NCI-H2227 treated with DMSO at 0.1 percent for 48 hours (cell line): Measurements from ENCODE around the gene CCDC192.

Experiments
- DNase-seq: peaks from one replicate; lab custom pipeline; 2025; lab: John Stamatoyannopoulos, UW

Gene CCDC192

DNA sequence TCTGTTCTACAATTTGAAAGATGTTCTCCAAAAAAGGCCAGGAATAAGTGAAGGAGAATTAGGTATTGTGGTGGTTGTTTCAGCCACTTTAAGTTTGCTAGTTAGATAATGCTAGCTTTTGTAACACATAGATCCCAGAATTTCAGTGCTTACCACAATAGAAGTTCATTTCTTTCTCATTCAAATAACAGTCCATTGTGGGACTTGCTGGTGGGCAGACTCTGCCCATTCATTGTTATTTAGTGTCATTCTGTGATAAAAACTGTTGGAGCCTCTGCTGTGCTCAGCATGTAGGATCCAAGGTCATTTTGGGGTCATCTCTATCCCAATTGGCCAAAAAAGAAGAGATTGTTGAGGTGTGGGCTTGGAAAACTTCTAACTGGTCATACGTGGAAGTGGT, 106.8 kb downstream of the CCDC192 start:
- DNase-seq = no peak

DNA sequence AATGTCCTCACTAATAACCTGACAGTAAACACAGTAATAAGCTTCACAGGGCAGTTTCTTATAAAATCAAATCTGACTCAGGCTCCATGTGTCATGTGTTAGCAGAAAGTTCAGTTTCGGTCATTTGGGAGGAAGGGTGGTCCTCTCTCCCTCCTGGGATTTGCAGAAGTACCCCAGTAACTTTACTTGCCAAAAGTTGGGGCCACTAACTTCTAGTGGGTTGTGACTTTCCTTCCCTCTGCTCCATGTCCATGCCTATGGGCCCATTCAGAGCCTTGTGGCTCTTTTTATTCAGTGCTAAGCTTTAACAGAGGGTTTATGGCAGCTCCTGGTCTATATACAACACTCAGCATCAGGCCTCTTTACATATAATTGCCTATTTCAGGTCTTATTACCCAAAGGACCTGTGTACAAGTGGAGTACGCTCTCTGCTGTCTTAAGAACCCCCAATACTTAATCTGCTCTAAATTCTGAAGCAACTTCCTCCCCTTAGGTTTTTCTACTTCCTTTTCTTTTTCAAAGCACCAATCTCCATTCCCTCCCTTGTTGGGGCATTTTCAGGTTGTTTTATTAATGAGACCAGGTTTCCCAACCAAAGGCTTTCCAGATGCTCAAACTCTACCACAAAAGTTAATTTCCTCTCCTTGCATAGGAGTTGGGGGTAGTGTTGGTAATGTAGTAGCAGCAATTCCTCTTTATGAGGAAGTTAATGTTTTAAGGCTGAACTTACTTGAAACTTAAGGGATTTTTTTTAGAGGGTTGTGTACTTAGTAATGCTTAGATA, 107.7 kb downstream of the CCDC192 start:
- DNase-seq = no peak

DNA sequence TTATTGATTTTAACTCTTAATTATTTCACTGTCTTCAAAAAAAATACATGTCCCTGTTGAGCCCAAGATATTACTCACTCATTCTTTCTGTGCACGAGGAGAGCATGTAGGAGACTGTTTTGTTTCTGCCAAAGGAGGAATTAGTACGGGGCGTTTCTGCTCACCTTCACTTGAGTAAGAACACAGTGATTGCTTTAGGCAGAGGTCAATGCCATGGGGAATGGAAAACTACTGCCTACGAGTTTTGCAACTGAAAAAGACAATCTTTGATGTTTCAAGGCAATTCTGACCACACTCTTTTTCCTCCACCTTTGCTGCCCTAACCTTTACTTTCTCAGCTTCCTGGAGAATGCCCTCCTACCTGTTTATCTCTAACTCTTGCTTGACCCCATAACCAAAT, 109.4 kb downstream of the CCDC192 start:
- no peak for DNase-seq

DNA sequence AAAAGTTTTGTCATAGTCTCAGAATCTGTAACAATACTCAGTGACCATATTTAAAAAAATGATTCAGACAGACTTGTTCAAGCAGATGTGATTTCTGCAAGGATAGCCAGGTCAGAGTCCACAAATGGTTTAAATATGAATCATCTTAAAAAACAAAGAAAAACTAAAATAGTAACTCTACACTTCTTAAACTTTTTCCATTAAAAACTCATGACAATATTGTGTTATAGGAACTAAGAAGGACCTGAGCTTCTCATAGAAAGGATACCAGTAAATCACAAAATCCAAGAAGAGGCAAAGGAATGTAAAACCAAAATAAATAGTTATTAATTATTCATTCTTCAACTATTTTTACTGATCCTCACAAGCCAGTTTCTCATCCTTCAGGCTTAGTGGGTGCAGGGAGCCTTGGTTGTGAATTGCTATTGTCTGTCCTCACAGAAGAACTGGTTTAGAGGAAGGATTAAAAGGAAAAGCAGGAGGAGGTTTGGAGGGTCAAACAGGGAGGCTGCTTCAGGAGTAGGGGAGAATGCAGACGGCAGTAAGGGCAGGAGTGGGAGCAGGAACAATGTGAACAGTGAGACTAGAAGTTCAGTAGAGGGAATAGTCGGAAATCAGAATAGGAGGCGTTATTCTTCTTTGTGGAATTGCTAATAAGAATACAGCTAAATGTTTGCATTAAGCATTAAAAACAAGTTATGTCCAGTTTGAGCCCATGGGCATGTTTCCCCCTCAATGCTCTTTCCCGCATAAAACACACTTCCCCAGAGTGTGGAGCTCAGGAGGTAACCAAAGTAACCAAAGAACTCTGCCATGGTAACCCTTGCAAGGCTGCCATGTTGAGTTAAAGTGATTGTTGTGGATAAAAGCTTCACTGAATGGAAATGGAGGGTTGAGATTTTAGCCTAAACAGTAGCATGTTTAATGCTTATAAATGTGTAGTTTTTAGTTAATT, 110.7 kb downstream of the CCDC192 start:
- DNase-seq = no peak

DNA sequence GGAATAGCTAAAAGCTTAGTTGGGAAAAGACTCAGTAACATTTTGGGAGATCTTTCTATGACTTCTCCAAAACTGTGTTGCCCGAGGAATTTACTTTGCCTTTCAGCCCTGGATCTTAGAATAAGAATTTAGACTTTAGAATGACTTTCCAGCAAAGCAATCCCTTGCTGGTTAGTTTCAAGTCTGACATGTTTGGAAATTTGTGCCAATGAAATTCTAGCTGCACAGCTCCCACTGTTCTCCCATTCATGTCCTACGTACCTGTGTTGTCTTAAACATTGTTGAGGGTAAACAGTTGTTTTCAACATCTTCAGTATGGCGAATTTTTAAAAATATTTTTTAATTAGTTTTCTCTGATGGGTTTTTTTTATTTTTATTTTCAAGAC, 111.4 kb downstream of the CCDC192 start:
- no peak for DNase-seq

DNA sequence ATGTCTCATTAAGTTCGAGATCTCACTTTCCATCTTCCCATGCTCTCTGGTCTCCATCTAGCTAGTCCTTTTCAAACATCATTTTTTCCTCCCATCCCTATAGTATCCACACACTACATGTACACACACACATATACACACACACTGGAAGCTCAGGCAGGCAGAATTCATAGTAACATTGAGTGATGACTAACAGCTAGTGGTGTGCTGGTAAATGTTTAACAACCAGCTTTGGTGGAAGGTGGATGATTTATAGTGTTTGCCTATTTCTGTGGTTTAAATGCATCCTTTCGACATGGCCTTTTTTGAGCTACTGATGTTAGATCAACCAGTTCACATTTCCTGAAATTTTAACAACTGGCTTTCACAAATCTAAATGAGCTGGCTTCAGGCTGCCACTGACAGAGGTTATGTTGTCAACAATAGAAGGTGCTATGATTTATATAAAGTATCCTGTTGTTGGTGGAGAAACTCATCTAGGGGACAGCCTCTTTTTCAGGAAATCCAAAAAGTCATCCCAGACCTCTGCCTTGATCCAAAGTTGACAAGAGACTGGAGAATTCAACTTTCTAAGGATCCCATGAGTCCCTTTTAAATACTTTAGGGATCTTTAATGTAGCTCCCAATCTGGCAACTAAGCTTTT, 117.8 kb downstream of the CCDC192 start:
- DNase-seq = no peak

DNA sequence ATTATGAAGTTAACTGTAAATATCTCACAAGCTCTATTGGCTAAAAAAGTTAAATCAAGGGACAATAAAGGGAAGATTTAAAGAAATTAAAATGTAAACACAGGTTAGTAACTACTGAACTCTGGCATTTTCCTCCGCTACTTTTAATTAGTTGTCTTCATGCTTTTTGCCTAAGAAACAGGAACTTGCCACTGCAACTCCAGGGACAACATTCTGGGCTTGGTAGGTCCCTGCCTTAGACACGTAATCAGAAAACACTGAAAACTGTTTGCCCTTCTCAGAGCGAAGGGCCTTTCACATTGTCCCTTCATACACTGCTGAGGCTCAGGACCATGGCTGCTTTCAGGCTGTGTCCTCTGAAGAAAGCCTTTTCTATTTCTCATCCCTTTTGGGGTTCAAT, 118.7 kb downstream of the CCDC192 start:
- DNase-seq = no peak

DNA sequence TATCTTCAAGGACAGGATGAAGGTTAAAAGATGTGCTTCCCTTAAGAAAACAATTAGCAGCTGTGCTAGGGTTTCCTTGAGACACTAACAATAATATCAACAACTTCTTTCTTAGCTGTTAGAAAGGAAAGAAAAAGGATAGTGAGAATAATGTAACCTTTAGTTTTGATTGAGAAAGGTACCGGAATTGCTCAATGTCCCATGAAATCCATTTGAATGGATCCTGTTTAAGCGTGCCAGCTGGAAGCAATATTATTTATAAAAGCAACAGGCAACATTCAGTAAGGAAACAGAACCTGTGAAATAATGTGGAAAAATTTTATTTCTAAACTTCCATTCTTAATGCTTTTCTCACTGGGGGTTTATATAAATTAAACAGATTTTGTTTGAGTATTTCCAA, 120.9 kb downstream of the CCDC192 start:
- no peak for DNase-seq

DNA sequence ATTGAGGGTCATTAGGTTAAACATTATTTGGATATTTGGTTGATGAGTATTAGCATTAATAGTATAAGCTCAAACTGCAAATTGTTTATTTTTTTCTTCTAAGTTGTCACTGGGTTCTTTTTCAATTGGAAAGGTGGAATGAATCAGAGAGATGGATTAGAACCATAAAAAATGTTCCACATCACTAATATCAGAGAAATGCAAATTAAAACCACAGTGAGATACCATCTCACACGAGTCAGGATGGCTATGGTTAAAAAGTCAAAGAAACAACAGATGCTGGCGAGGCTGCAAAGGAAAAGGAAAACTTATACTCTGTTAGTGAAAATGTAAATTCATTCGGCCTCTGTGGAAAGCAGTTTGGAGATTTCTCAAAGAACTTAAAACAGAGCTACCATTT, 122.8 kb downstream of the CCDC192 start:
- no peak for DNase-seq

DNA sequence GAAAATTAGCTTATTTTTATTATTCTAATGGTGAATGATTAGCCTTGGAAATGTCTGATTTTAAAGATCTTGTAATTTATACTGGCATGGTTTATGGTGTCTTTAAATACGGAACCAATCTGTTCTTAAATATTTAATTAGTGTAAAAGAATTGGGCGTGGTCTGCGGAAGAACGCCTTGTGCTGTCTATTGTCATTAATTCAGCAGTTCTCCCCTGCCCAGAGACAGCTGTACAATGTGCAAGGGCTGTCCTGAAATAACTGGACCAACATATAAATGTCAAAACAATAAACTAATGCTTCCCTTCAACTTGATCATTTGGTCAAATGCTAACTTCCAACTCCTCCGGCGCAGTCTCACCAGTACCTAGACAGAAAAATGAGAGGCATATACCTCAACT, 124.3 kb downstream of the CCDC192 start:
- no peak for DNase-seq

DNA sequence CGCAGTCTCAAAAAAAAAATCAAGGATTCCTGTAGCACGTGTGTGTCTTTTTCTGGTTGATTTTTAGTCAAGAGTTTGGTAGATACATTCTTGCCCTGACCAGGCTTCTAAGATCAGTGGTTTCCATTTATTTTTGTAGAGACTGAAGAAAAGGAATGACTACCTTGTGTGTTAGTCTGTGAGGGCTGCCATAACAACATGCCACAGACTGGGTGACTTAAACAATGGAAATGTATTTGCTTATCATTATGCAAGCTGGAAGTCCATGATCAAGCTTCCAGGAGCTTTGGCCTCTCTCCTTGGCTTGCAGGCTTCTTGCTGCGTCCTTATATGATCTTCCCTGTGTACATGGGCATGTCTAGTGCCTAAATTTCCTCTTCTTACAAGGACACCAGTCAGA, 127.0 kb downstream of the CCDC192 start:
- DNase-seq = no peak

DNA sequence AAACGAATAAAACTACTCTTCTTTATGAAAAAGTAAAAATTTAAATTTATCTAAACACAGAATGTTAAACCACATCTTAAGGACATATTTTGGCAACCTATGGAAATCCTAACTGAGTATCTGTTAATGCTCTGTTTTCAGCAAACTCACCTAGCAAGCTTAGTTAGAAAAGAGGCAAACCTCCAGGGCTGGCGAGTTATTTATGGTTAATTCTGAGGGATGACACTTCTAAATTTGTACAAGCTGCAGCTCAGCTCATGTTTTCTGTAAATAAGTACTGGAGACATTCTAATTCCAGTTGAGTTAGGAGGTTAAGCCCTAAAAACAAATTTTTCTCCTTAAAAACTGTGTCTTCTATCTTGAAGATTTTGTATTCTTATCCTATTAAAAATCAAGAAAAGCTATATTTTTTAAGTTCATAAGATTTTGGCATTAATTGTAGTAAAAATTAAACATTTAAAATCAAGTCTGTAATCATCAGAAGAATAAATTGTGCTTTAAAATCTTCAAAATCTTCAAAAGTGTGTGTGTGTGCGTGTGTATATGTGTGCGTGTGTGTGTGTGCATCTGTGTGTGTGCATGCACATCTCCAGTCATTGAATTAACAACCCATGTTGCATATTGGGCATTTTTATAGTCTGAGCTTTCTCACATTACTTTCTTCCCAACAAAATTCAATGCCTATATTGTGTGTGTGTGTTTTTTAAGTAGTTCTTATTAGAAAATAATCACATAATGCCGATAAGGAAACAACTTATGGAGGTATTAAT, 127.8 kb downstream of the CCDC192 start:
- no peak for DNase-seq

DNA sequence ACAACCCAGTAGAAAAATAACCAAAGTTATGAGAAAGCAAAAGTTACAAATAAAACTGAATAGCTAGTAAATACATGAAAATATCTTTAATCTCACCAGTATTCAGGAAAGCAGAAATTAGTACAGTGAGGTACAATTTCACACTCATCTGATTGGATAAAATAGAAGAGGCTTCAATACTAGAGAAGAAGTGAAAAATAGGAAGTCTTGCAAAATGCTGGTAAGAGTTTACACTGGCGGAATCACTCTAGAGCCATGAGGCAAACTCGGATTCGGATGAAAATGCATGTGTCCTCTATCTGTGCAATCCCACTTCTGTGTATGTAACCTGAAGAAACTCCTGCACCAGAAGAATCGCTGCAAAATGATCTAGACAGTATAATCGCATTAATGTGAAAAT, 128.9 kb downstream of the CCDC192 start:
- DNase-seq = no peak

DNA sequence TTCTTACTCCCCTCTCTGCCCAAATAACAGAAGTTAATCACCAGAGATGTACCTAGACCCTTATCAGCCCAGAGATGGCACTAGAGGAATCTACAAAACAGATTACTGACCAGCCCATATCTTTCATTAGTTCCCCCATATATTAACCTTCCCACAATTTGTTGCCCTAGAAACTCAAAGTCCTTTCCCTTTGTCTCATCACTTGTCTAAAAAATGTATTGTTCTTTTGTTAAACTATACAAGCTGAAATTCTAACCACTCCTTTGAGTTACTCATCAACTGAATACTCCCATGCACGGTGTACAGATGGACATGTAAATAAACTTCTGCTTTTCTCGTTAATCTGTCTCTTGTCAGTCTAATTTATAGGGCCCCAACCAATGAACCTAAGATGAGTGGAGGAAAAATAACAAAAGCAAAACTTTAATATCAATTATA, 130.9 kb downstream of the CCDC192 start:
- no peak for DNase-seq

DNA sequence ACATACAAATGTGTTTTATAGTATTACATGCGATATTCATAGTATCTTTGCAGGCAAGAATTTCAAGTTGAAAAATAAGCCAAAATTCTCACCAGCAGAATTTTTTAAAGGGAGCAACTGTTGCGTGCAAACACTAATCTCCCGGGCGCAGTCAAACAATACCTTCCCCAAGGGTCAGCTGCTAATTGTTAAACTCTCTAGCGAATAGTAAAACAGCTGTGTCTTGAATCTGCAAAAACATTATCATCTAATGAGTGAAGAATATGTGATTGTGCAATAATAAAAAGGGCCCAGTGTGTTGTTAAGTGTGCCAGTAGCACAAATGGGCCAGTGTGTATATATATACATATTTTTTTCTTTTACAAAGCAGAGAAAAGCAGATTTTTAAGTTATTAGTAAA, 131.4 kb downstream of the CCDC192 start:
- DNase-seq = no peak

DNA sequence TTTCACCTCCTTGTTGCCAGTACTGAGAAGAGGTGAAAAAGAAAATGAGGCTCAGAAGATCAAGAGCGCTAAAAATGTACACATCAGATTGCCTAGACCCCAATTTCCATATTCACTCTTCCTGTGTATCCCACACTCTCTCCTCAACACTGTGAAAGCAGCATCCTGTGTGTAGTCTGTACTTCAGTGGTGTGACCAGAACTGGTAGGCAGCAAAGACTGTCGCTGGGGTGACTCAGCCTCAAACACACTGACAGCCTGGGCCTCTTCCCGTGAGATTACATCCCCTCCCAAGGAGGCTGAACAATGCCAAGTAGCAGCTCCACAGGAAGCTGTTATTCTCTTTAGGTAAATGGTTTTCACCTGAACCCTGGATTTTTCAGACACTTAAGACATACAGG, 135.5 kb downstream of the CCDC192 start:
- no peak for DNase-seq

DNA sequence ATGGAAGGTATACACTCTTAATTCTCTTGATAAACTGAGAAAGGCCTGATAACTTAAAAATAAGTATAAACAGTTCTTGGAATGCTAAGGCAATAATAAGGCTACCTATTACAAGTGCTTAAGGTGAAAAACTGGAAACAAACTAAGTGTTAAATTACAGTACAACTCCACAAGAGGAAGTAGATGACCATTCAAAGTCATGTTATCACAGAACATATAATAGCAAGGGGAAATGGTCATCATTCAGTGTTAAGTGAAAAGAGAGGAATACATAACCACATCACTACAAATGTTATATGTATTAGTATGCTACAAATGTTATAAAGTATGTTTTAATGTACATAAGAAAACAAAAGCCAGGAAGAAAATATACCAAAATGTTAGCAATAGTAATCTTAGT, 135.9 kb downstream of the CCDC192 start:
- DNase-seq = no peak

DNA sequence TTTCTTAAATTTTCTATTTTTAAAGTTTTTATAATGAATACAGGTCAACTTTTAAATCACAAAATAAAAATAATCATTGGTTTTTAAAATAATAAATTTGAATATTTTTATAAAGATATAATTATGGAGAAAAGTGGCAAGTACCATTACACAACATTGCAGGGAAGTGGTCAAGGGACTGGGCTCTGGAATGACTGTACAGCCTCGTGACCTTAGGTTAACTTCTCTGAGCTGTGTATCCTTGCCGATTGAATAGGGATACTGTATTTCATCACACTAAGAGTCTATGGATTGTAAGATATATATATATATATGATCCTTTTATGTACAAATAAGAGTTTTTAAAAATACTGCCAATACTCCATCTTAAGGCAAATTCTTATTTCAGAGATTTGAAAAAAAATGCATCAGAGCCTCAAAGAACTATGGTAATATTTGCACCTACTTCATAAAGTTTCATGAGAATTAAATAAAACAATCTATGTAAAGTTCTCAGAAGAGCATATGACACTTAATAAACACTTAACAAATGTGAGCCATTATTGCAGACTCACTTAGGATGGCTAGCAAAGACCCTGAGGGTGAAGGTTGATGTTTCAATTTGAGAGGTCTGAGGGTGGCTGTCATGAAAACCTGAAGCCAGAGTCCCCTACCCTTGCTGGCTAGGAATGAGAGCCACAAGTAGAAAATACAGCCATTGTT, 136.5 kb downstream of the CCDC192 start:
- DNase-seq = no peak

DNA sequence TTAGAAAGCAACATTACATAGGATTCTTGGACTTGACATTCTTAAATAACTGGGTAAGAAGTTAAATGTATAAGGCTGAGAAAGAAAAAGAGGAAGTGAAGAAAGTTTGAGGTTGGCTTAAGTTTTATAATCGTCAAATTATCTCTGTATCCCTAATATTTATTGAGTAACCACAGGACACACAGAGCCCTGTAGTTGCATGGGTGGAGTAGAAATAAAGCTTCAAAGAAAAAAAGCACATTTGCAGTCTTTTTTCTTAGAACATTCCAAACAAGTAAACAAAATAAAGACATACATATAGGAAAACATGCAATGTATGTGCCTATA, 137.0 kb downstream of the CCDC192 start:
- DNase-seq = no peak

DNA sequence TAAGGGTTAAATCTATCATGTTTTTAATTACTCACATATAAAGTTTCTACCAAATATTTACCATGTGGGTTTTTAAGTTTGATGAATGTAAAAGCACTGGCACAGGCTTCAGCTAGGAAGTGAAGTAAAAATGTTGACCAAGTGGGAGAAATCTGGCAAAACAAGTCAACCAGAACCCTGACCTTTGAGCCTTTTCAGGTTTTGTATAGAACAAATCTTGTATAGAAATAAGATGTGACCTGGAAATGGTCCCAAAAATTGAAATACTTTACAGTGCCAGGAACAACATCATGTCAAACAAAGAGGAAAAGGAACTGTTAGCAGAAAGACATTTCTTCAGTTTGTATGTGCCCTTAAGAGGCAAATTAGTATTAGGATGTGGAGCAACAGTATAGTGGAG, 137.6 kb downstream of the CCDC192 start:
- DNase-seq = no peak

DNA sequence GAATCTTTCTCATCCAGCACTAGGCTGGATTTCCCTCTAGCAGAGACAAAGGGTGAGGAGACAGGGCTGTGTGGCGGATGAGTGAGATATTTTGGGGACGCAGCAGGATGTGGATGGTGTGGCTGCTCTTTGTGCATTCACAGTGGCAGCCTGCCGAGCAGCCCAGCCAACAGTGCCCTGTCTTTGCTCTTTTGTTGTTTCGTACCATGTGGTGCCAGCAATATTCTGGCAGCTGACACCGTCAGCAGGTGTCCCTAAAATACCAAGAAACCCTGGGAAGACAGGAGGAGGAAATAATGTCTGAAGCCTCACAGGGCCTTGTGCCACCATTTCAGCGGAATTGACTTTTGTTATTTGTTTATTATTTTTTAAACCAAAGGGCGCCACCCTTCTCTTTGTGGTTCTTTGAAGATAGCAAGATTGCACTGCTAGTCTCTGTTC, 141.4 kb downstream of the CCDC192 start:
- no peak for DNase-seq
